CD4-positive, alpha-beta memory T cell (primary cell): ENCODE data around the gene COX20. TPM values are rescaled to one million over a fixed set of nuclear protein-coding genes. Genes with fewer than 3 reads are reported as not detected.
A peak's percentile ranks its signal among the peaks of the same experiment; 100 is the strongest.
"Not testable (repeated sequence)": the region's sequence is repeated elsewhere in the genome, so short reads cannot be mapped to it uniquely, and the experiment has no call there.

Experiments
- CTCF ChIA-PET: fragments of 350-600 bp; sonication (Branson Sonifier 250); formaldehyde crosslinking; loops from one replicate; lab custom pipeline; 2021; ENCODE audit warnings: inconsistent platforms; ENCODE audit not compliant: partially characterized antibody; lab: Charles Lee
- POLR2A ChIA-PET: fragments of 350-600 bp; sonication (Branson Sonifier 250); formaldehyde crosslinking; loops from one replicate; lab custom pipeline; 2021; ENCODE audit not compliant: partially characterized antibody; lab: Charles Lee
- DNase-seq, 5 donors: peaks; one replicate each; pipeline versions ENCODE4 v3.0.0 to v3.0.0-alpha.2; 2020 to 2022; ENCODE audit warnings: mixed read lengths in 1 of 5
- H3K27ac ChIP-seq: one replicate; pipeline ENCODE4 v1.7.0; 2013; ENCODE audit warnings: low read depth, low read length
- H3K27me3 ChIP-seq: 2 replicates; pipeline ENCODE4 v1.7.0; 2013; ENCODE audit warnings: mild to moderate bottlenecking, low read length, moderate library complexity; ENCODE audit not compliant: insufficient read depth
- H3K36me3 ChIP-seq: 2 replicates; pipeline ENCODE4 v1.7.0; 2013; ENCODE audit warnings: mild to moderate bottlenecking, low read length, moderate library complexity; ENCODE audit not compliant: insufficient read depth
- H3K4me1 ChIP-seq: 2 replicates; pipeline ENCODE4 v1.7.0; 2013; ENCODE audit warnings: mild to moderate bottlenecking, low read length, moderate library complexity; ENCODE audit not compliant: insufficient read depth
- H3K4me3 ChIP-seq, 2 donors: one replicate each; pipeline ENCODE4 v1.7.0; 2013; ENCODE audit warnings: low read length in 2 of 2, mild to moderate bottlenecking in 1 of 2
- H3K9me3 ChIP-seq, 2 donors: one replicate each; pipeline ENCODE4 v1.7.0; 2013; ENCODE audit warnings: low read length in 2 of 2, control low read depth in 1 of 2; ENCODE audit not compliant: control insufficient read depth in 1 of 2
- H3K27ac Mint-ChIP-seq, 7 donors: one replicate each; pipeline ENCODE4 v1.8.0; 2020 to 2021; ENCODE audit warnings: mixed read lengths in 7 of 7, mild to moderate bottlenecking in 6 of 7, inconsistent platforms in 3 of 7, moderate library complexity in 3 of 7
- H3K27me3 Mint-ChIP-seq, 2 donors: one replicate each; pipeline ENCODE4 v1.8.0; 2020 to 2021; ENCODE audit warnings: mixed read lengths in 2 of 2
- H3K36me3 Mint-ChIP-seq, 2 donors: one replicate each; pipeline ENCODE4 v1.8.0; 2020 to 2021; ENCODE audit warnings: mixed read lengths in 2 of 2, inconsistent platforms in 1 of 2, mild to moderate bottlenecking in 1 of 2
- H3K4me1 Mint-ChIP-seq, 4 donors: one replicate each; pipeline ENCODE4 v1.8.0; 2020 to 2021; ENCODE audit warnings: mixed read lengths in 4 of 4, mild to moderate bottlenecking in 1 of 4
- H3K4me3 Mint-ChIP-seq, 8 donors: one replicate each; pipeline ENCODE4 v1.8.0; 2020 to 2021; ENCODE audit warnings: mixed read lengths in 8 of 8, mild to moderate bottlenecking in 7 of 8, moderate library complexity in 6 of 8, inconsistent platforms in 3 of 8
- H3K9me3 Mint-ChIP-seq, 8 donors: one replicate each; pipeline ENCODE4 v1.8.0; 2020 to 2021; ENCODE audit warnings: mixed read lengths in 8 of 8, mild to moderate bottlenecking in 5 of 8, inconsistent platforms in 3 of 8, moderate library complexity in 1 of 8
- intact Hi-C: fragments of 100-400 bp; cut with micrococcal nuclease; formaldehyde crosslinking; loops from one replicate; pipeline ENCODE4 v1.15.1; 2023
- polyA plus RNA-seq, 2 donors: library from polyadenylated mRNA; unstranded; fragments of 300-500 nt; fragmentation: Illumina TruSeq; gene quantifications; one replicate each; pipeline ENCODE4 v1.2.3, GENCODE V29; 2021
- total RNA-seq, 2 experiments: library from RNA; stranded (reverse); gene quantifications; one replicate each; pipeline ENCODE4 v1.2.3, GENCODE V29; 2021

COX20 gene
- total and polyA plus RNA-seq, 4 experiments from 2014 or later: 31.3 to 65.7 (median 37.8) TPM

DNA sequence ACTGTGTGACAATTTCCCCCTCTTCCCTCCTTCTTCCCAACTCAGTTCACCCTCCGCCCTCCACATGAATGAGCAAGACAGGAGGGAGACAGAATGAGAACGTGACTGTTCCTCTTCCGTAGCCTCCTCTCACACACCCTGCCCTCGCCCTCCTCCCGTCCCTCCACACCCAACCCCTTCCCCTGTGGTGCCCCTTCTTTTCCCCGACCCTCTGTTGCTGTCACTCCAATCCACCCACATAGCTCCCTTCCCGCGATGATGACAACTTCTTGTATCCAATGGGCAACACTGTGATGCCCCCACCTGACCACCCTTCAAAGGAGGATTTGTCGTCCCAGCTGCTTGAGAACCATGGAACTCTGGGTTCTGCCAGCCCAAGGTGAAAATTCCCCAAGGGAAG is 41.4 kb upstream of the COX20 start:
- CTCF ChIA-PET: interaction anchor here (1.1 to 10.3 kb wide), 4 partner anchors 186 to 248 kb away, joined by 3 to 189 read pairs (median 5); no protein-coding TSS in a partner anchor
- Mint-ChIP-seq H3K4me1 (peaks cover 0 to 1% (median under 1%) of the 10 kb centered on the region in 4 donors), H3K36me3 (no peaks in the 10 kb centered on the region), H3K4me3 (no peak overlapping the region), H3K27ac (no peak overlapping the region), H3K9me3 (no peaks in the 10 kb centered on the region), H3K27me3 (peaks cover 0 to 3% of the 10 kb centered on the region in 2 donors)
- Histone ChIP-seq H3K27me3 (no peaks in the 10 kb centered on the region), H3K27ac (no peak overlapping the region), H3K9me3 (no peaks in the 10 kb centered on the region), H3K4me1 (no peaks in the 10 kb centered on the region), H3K36me3 (no peaks in the 10 kb centered on the region), H3K4me3 (no peak overlapping the region)
- intact Hi-C loops: no loop called here
- POLR2A ChIA-PET: no interaction called here
- no peak for DNase-seq

DNA sequence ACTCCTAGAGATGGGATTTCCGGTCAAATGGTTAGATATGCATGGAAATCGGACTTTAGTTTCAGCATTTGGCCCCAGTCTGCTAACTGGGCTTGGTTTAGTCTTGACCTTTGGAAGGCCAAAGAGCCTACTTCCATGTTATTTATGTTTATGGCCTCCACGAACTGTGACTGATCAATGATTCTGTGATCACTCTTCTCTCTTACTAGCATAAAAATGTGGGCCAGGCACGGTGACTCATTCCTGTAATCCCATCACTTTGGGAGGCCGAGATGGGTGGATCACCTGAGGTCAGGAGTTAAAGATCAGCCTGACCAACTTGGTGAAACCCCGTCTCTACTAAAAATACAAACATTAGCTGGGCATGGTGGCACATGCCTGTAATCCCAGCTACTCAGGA is 40.9 kb upstream of the COX20 start:
- H3K36me3 Mint-ChIP-seq, H3K4me1 Mint-ChIP-seq, POLR2A ChIA-PET, H3K36me3 ChIP-seq, DNase-seq, H3K27ac Mint-ChIP-seq, H3K27me3 Mint-ChIP-seq, H3K9me3 ChIP-seq, H3K4me3 ChIP-seq, H3K27me3 ChIP-seq, H3K4me3 Mint-ChIP-seq, intact Hi-C loops, H3K9me3 Mint-ChIP-seq, H3K4me1 ChIP-seq, H3K27ac ChIP-seq: not testable (repeated sequence)
- CTCF ChIA-PET: interaction anchor here (10.3 to 10.5 kb wide), 2 partner anchors 191 to 247 kb away, joined by 189 to 231 read pairs; no protein-coding TSS in a partner anchor

DNA sequence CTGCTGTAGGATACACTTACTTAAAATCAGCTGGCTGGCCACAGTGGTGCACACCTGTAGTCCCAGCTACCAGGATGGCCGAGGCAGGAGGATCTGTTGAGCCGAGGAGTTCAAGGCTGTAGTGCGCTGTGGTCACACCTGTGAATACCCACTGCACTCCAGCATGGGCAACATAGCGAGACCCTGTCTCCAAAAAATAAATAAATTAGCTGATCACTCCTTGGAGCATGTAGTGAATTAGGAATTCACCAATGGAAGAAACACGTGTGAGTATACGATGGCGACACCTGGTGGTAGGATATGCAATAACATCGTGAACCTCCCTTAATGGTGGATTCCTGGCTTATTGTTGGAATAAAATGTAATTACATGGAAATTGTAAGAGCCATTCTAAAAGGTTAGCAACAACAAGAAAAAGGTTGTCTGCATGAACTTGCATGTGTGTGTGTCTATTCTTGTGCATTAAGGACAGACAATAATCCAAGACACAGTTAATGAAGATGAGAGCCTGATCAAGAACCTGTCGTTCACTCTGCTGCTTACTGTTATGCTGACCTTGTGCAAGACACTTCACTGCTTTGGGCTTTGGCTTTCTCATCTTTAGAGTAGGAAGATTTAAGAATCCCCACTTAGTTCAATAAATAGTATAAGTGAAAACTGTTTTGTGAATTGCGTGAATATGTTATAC is 38.6 kb upstream of the COX20 start:
- H3K4me1 Mint-ChIP-seq: peaks cover 2 to 4% (median 3%) of the 10 kb centered on the region in 4 donors
- Histone ChIP-seq H3K4me3 (no peak overlapping the region), H3K27ac (no peak overlapping the region), H3K9me3 (no peaks in the 10 kb centered on the region), H3K27me3 (no peaks in the 10 kb centered on the region), H3K4me1 (no peaks in the 10 kb centered on the region), H3K36me3 (no peaks in the 10 kb centered on the region)
- no peaks in the 10 kb centered on the region for H3K36me3 Mint-ChIP-seq
- H3K4me3 Mint-ChIP-seq: no peak overlapping the region
- intact Hi-C loops: loop anchor here (1.0 to 5.0 kb wide), 3 partner anchors 194 to 1455 kb away; no protein-coding TSS in a partner anchor
- peaks cover 0 to 7% of the 10 kb centered on the region in 2 donors for H3K27me3 Mint-ChIP-seq
- no peak overlapping the region for H3K27ac Mint-ChIP-seq
- POLR2A ChIA-PET: no interaction called here
- peak; percentile 44 to 56 (median 47) for DNase-seq
- CTCF ChIA-PET: interaction anchor here (0.5 to 10.5 kb wide), 31 partner anchors 9 to 1543 kb away, joined by 3 to 231 read pairs (median 4); no protein-coding TSS in a partner anchor
- H3K9me3 Mint-ChIP-seq: no peaks in the 10 kb centered on the region

DNA sequence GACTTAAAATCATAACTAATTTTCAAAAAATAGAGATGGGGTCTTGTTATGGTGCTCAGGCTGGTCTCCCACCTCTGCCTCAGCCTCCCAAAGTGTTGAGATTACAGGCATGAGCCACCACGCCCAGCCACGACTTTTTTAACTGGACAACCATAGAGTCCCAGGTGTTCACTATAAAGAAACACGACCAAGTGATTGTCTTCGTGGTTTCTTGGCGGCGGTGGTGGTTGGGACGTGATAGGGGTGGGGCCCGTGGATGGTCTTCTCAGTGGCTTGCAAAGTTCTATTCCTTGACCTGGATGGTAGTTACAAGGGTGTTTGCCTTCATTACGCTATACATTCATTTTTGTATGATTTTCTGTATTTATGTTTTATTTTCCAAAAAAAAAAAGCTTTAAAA is 34.6 kb upstream of the COX20 start:
- Mint-ChIP-seq H3K27ac (no peak overlapping the region), H3K36me3 (no peaks in the 10 kb centered on the region), H3K4me3 (no peak overlapping the region), H3K27me3 (peaks cover 3 to 7% of the 10 kb centered on the region in 2 donors), H3K4me1 (peaks cover 2 to 4% (median 3%) of the 10 kb centered on the region in 4 donors), H3K9me3 (no peaks in the 10 kb centered on the region)
- no peaks in the 10 kb centered on the region for H3K4me1 ChIP-seq
- CTCF ChIA-PET: interaction anchor here (0.8 to 10.5 kb wide), 35 partner anchors 13 to 256 kb away, joined by 3 to 231 read pairs (median 6); partner anchors contain the start of genes COX20 and HNRNPU
- POLR2A ChIA-PET: interaction anchor here (0.6 to 3.0 kb wide), 6 partner anchors 33 to 242 kb away, joined by 4 to 22 read pairs (median 8); a partner anchor contains a TSS
- no peaks in the 10 kb centered on the region for H3K27me3 ChIP-seq
- intact Hi-C loops: loop anchor here (1.0 to 10.0 kb wide), 5 partner anchors 33 to 1204 kb away; partner anchors contain the start of gene HNRNPU
- no peaks in the 10 kb centered on the region for H3K9me3 ChIP-seq
- H3K4me3 ChIP-seq: no peak overlapping the region
- DNase-seq: no peak
- no peak overlapping the region for H3K27ac ChIP-seq
- no peaks in the 10 kb centered on the region for H3K36me3 ChIP-seq

DNA sequence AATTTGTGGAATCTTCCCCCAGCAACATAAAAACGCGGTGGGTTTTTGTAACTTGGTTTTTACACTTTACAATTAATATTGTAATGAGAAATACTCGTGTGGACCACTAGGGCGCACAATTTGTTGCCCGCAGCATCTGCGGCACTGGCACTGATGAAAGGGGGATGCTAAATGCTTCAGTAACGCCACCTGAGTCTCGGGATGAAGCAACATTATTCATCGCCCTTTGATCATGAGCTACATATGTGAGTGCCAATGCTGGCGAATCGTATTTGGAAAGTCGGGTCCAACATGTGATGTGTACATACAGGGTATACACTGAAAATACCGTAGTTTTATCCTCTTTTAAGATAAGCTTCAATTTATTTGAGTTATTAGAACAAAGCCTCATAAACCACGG is 34.2 kb upstream of the COX20 start:
- CTCF ChIA-PET: interaction anchor here (0.6 to 10.5 kb wide), 39 partner anchors 9 to 255 kb away, joined by 3 to 231 read pairs (median 6); partner anchors contain the start of genes COX20 and HNRNPU
- intact Hi-C loops: loop anchor here (1.0 to 10.0 kb wide), 5 partner anchors 33 to 1204 kb away; partner anchors contain the start of gene HNRNPU

DNA sequence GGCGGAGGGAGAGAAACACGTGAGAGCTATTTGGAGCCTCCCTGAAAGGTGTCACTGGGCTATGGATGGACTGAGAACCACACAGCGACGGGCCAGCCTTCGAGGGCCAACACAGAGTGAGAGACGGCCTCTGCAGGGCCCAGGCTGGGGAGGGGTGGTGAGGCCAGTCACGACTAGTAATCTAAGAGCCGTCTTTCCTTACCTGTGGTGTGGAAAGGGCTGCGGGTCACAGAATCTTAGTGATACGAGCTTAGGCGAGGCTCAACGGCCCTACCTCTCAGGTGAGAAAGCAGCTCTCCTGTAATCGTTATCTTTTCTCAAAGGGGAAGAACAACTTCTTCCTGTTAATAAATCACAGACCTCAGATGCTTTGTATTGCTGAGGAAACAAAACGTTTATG is 33.4 kb upstream of the COX20 start:
- Mint-ChIP-seq H3K27ac (no peak overlapping the region), H3K4me3 (no peak overlapping the region)
- POLR2A ChIA-PET: interaction anchor here (0.7 to 3.0 kb wide), 7 partner anchors 32 to 241 kb away, joined by 3 to 22 read pairs (median 5); partner anchors contain the start of gene HNRNPU

More for the DNA sequence above, 34.2 kb upstream of the COX20 start:
- H3K4me1 Mint-ChIP-seq: peaks cover 2 to 4% (median 3%) of the 10 kb centered on the region in 4 donors
- POLR2A ChIA-PET: interaction anchor here (0.6 to 3.0 kb wide), 7 partner anchors 33 to 241 kb away, joined by 4 to 22 read pairs (median 7); partner anchors contain the start of gene HNRNPU
- peak; percentile 38 to 48 (median 42) for DNase-seq
- Histone ChIP-seq H3K4me3 (no peak overlapping the region), H3K9me3 (no peaks in the 10 kb centered on the region), H3K36me3 (no peaks in the 10 kb centered on the region), H3K27ac (no peak overlapping the region), H3K4me1 (no peaks in the 10 kb centered on the region), H3K27me3 (no peaks in the 10 kb centered on the region)
- H3K27me3 Mint-ChIP-seq: peaks cover 3 to 7% of the 10 kb centered on the region in 2 donors
- peak overlapping the region in 2 of 7 donors; percentile 48 to 49 for H3K27ac Mint-ChIP-seq
- peak overlapping the region in 1 of 8 donors; percentile 46 for H3K4me3 Mint-ChIP-seq
- no peaks in the 10 kb centered on the region for H3K36me3 Mint-ChIP-seq
- no peaks in the 10 kb centered on the region for H3K9me3 Mint-ChIP-seq

More for the DNA sequence above, 33.4 kb upstream of the COX20 start:
- H3K4me3 ChIP-seq: no peak overlapping the region
- Mint-ChIP-seq H3K4me1 (peaks cover 2 to 4% (median 3%) of the 10 kb centered on the region in 4 donors), H3K36me3 (no peaks in the 10 kb centered on the region), H3K27me3 (peaks cover 3 to 6% of the 10 kb centered on the region in 2 donors), H3K9me3 (no peaks in the 10 kb centered on the region)
- H3K36me3 ChIP-seq: no peaks in the 10 kb centered on the region
- no peaks in the 10 kb centered on the region for H3K4me1 ChIP-seq
- H3K27me3 ChIP-seq: no peaks in the 10 kb centered on the region
- H3K9me3 ChIP-seq: no peaks in the 10 kb centered on the region
- no peak for DNase-seq
- H3K27ac ChIP-seq: no peak overlapping the region
- intact Hi-C loops: loop anchor here (5.0 to 10.0 kb wide), 2 partner anchors 60 to 1203 kb away; partner anchors contain the start of gene HNRNPU
- CTCF ChIA-PET: interaction anchor here (0.7 to 10.5 kb wide), 32 partner anchors 8 to 254 kb away, joined by 3 to 231 read pairs (median 6); partner anchors contain the start of genes COX20 and HNRNPU
